Activated naive CD4-positive, alpha-beta T cell treated with anti-CD3 and anti-CD28 coated beads, Interleukin-2, amount 10 ng/mL, durations not matched to agents 7 days and 5 days (primary cell): ENCODE data around the gene KITLG.

ENCODE experiments used
- CTCF ChIA-PET: fragments of 350-600 bp; sonication (Branson Sonifier 250); formaldehyde crosslinking; loops from one replicate; lab custom pipeline; 2021; ENCODE audit warnings: antibody characterized with exemption; lab: Charles Lee
- DNase-seq: peaks from one replicate; pipeline ENCODE4 v3.0.0-alpha.2; 2020
- H3K27ac Mint-ChIP-seq: one replicate; pipeline ENCODE4 v1.8.0; 2021; ENCODE audit warnings: mild to moderate bottlenecking, moderate library complexity, mixed read lengths
- H3K27me3 Mint-ChIP-seq: one replicate; pipeline ENCODE4 v1.8.0; 2021; ENCODE audit warnings: mild to moderate bottlenecking, mixed read lengths
- H3K36me3 Mint-ChIP-seq: one replicate; pipeline ENCODE4 v1.8.0; 2021; ENCODE audit warnings: mixed read lengths
- H3K4me1 Mint-ChIP-seq: one replicate; pipeline ENCODE4 v1.8.0; 2021; ENCODE audit warnings: mixed read lengths
- H3K4me3 Mint-ChIP-seq: one replicate; pipeline ENCODE4 v1.8.0; 2021; ENCODE audit warnings: mild to moderate bottlenecking, moderate library complexity, mixed read lengths
- H3K9me3 Mint-ChIP-seq: one replicate; pipeline ENCODE4 v1.8.0; 2021; ENCODE audit warnings: mixed read lengths

Gene KITLG

GRCh38 chr12:88591343-88591742 lies 11.1 kb upstream of the KITLG start:
- Mint-ChIP-seq H3K4me3 (no peak overlapping the region), H3K9me3 (peaks cover 5% of the 10 kb centered on the region), H3K36me3 (no peaks in the 10 kb centered on the region), H3K4me1 (no peaks in the 10 kb centered on the region), H3K27me3 (no peaks in the 10 kb centered on the region), H3K27ac (no peak overlapping the region)
- no peak for DNase-seq
- CTCF ChIA-PET = no interaction called here

GRCh38 chr12:88590851-88591250 lies 10.6 kb upstream of the KITLG start:
- no peak overlapping the region for H3K4me3 Mint-ChIP-seq
- H3K27me3 Mint-ChIP-seq = no peaks in the 10 kb centered on the region
- no peaks in the 10 kb centered on the region for H3K4me1 Mint-ChIP-seq
- DNase-seq = no peak
- no peak overlapping the region for H3K27ac Mint-ChIP-seq
- CTCF ChIA-PET = no interaction called here
- H3K36me3 Mint-ChIP-seq = no peaks in the 10 kb centered on the region
- peaks cover 6% of the 10 kb centered on the region for H3K9me3 Mint-ChIP-seq

- Mint-ChIP-seq H3K36me3 (no peaks in the 10 kb centered on the region), H3K27ac (no peak overlapping the region), H3K4me1 (peaks cover 2% of the 10 kb centered on the region), H3K4me3 (no peak overlapping the region), H3K27me3 (peaks cover 8% of the 10 kb centered on the region), H3K9me3 (peaks cover 6% of the 10 kb centered on the region)
- CTCF ChIA-PET = interaction anchor here (0.6 kb wide), 1 partner anchor 11 kb away, joined by 3 read pairs; no protein-coding TSS in a partner anchor
- no peak for DNase-seq
Observed at GRCh38 chr12:88585077-88585476, 4.8 kb upstream of the KITLG start.

GRCh38 chr12:88579601-88580050 lies 645 bp downstream of the KITLG start:
- Mint-ChIP-seq H3K4me1 (peaks cover 12% of the 10 kb centered on the region), H3K4me3 (peak overlapping the region; percentile 24), H3K9me3 (no peaks in the 10 kb centered on the region), H3K27me3 (peaks cover 27% of the 10 kb centered on the region), H3K27ac (no peak overlapping the region), H3K36me3 (no peaks in the 10 kb centered on the region)
- DNase-seq = no peak
- CTCF ChIA-PET = no interaction called here

GRCh38 chr12:88579161-88579517 lies 1.1 kb downstream of the KITLG start:
- Mint-ChIP-seq H3K27me3 (peaks cover 32% of the 10 kb centered on the region), H3K27ac (no peak overlapping the region), H3K36me3 (no peaks in the 10 kb centered on the region), H3K4me1 (peaks cover 12% of the 10 kb centered on the region), H3K4me3 (no peak overlapping the region), H3K9me3 (no peaks in the 10 kb centered on the region)
- CTCF ChIA-PET = no interaction called here
- no peak for DNase-seq

- Mint-ChIP-seq H3K36me3 (no peaks in the 10 kb centered on the region), H3K4me1 (peaks cover 12% of the 10 kb centered on the region), H3K9me3 (no peaks in the 10 kb centered on the region), H3K27ac (no peak overlapping the region), H3K27me3 (peaks cover 34% of the 10 kb centered on the region), H3K4me3 (no peak overlapping the region)
- no peak for DNase-seq
- CTCF ChIA-PET = no interaction called here
Observed at GRCh38 chr12:88578276-88579160, 1.8 kb downstream of the KITLG start.

GRCh38 chr12:88577537-88577936 lies 2.7 kb downstream of the KITLG start:
- CTCF ChIA-PET = no interaction called here
- Mint-ChIP-seq H3K9me3 (no peaks in the 10 kb centered on the region), H3K27ac (no peak overlapping the region), H3K4me3 (no peak overlapping the region), H3K27me3 (peaks cover 34% of the 10 kb centered on the region), H3K4me1 (peaks cover 12% of the 10 kb centered on the region), H3K36me3 (no peaks in the 10 kb centered on the region)
- no peak for DNase-seq

- Mint-ChIP-seq H3K27ac (no peak overlapping the region), H3K9me3 (no peaks in the 10 kb centered on the region), H3K4me1 (peaks cover 12% of the 10 kb centered on the region), H3K36me3 (no peaks in the 10 kb centered on the region), H3K27me3 (peaks cover 34% of the 10 kb centered on the region), H3K4me3 (no peak overlapping the region)
- CTCF ChIA-PET = no interaction called here
- DNase-seq = no peak
Observed at GRCh38 chr12:88576866-88577265, 3.4 kb downstream of the KITLG start.

GRCh38 chr12:88575361-88575970 lies 4.8 kb downstream of the KITLG start:
- CTCF ChIA-PET = no interaction called here
- Mint-ChIP-seq H3K9me3 (no peaks in the 10 kb centered on the region), H3K27me3 (peaks cover 30% of the 10 kb centered on the region), H3K36me3 (no peaks in the 10 kb centered on the region), H3K27ac (no peak overlapping the region), H3K4me1 (peaks cover 12% of the 10 kb centered on the region), H3K4me3 (no peak overlapping the region)
- no peak for DNase-seq

GRCh38 chr12:88574278-88574677 lies 6.0 kb downstream of the KITLG start:
- H3K4me1 Mint-ChIP-seq = peaks cover 4% of the 10 kb centered on the region
- H3K4me3 Mint-ChIP-seq = no peak overlapping the region
- H3K27me3 Mint-ChIP-seq = peaks cover 18% of the 10 kb centered on the region
- H3K27ac Mint-ChIP-seq = no peak overlapping the region
- CTCF ChIA-PET = interaction anchor here (0.7 kb wide), 1 partner anchor 11 kb away, joined by 3 read pairs; no protein-coding TSS in a partner anchor
- H3K9me3 Mint-ChIP-seq = no peaks in the 10 kb centered on the region
- DNase-seq = no peak
- H3K36me3 Mint-ChIP-seq = no peaks in the 10 kb centered on the region

- H3K9me3 Mint-ChIP-seq = no peaks in the 10 kb centered on the region
- no peaks in the 10 kb centered on the region for H3K36me3 Mint-ChIP-seq
- CTCF ChIA-PET = no interaction called here
- no peaks in the 10 kb centered on the region for H3K4me1 Mint-ChIP-seq
- H3K27me3 Mint-ChIP-seq = peaks cover 11% of the 10 kb centered on the region
- no peak for DNase-seq
- H3K27ac Mint-ChIP-seq = no peak overlapping the region
- H3K4me3 Mint-ChIP-seq = no peak overlapping the region
Observed at GRCh38 chr12:88573583-88573982, 6.7 kb downstream of the KITLG start.

GRCh38 chr12:88572781-88573549 lies 7.3 kb downstream of the KITLG start:
- Mint-ChIP-seq H3K9me3 (no peaks in the 10 kb centered on the region), H3K27ac (no peak overlapping the region), H3K36me3 (no peaks in the 10 kb centered on the region), H3K27me3 (peaks cover 7% of the 10 kb centered on the region), H3K4me1 (no peaks in the 10 kb centered on the region), H3K4me3 (no peak overlapping the region)
- CTCF ChIA-PET = no interaction called here
- no peak for DNase-seq

- no peak overlapping the region for H3K4me3 Mint-ChIP-seq
- no peak for DNase-seq
- no peaks in the 10 kb centered on the region for H3K4me1 Mint-ChIP-seq
- no peak overlapping the region for H3K27ac Mint-ChIP-seq
- peaks cover 7% of the 10 kb centered on the region for H3K27me3 Mint-ChIP-seq
- CTCF ChIA-PET = interaction anchor here (0.6 kb wide), 1 partner anchor 245 kb away, joined by 3 read pairs; no protein-coding TSS in a partner anchor
- H3K9me3 Mint-ChIP-seq = no peaks in the 10 kb centered on the region
- no peaks in the 10 kb centered on the region for H3K36me3 Mint-ChIP-seq
Observed at GRCh38 chr12:88571543-88571942, 8.7 kb downstream of the KITLG start.

GRCh38 chr12:88570103-88570502 lies 10.2 kb downstream of the KITLG start:
- no peak for DNase-seq
- H3K36me3 Mint-ChIP-seq = no peaks in the 10 kb centered on the region
- no peak overlapping the region for H3K27ac Mint-ChIP-seq
- no peaks in the 10 kb centered on the region for H3K4me1 Mint-ChIP-seq
- CTCF ChIA-PET = no interaction called here
- H3K27me3 Mint-ChIP-seq = peaks cover 7% of the 10 kb centered on the region
- H3K4me3 Mint-ChIP-seq = no peak overlapping the region
- no peaks in the 10 kb centered on the region for H3K9me3 Mint-ChIP-seq
